SK-N-MC (cell line): ENCODE results near the gene HYAL1.

Experiments used
- DNase-seq: peaks from one replicate; pipeline ENCODE4 v3.0.0-alpha.2; 2011; ENCODE audit warnings: low read depth, low spot score
- H3K27ac ChIP-seq: fragments of 200-600 bp; sonication (generic); 2 replicates; pipeline ENCODE4 v1.5.1; 2016; ENCODE audit warnings: mixed run types
- H3K36me3 ChIP-seq: fragments of 200-600 bp; sonication (generic); 2 replicates; pipeline ENCODE4 v1.6.1; 2017; ENCODE audit warnings: antibody characterized with exemption, low read length, mixed read lengths; ENCODE audit not compliant: insufficient read depth
- H3K4me3 ChIP-seq: fragments of 200-600 bp; sonication (generic); 2 replicates; pipeline ENCODE4 v1.5.1; 2016
- H3K9ac ChIP-seq: fragments of 200-600 bp; sonication (generic); 2 replicates; pipeline ENCODE4 v1.8.0; 2017; ENCODE audit warnings: mixed run types, mixed read lengths; ENCODE audit not compliant: insufficient read length
- H3K9me3 ChIP-seq: fragments of 200-600 bp; sonication (generic); 2 replicates; pipeline ENCODE4 v1.6.1; 2017; ENCODE audit warnings: low read depth, mild to moderate bottlenecking, antibody characterized with exemption, low read length, moderate library complexity, mixed read lengths
- EZH2 ChIP-seq: fragments of 200-600 bp; sonication (generic); IDR thresholded peaks from one replicate; pipeline ENCODE4 v1.6.1; 2017; ENCODE audit warnings: antibody characterized with exemption
- FOXP2 ChIP-seq: optimal IDR thresholded peaks from 2 replicates; pipeline ENCODE3; 2011; ENCODE audit warnings: mild to moderate bottlenecking, moderate library complexity; ENCODE audit not compliant: insufficient read depth; ENCODE audit errors: extremely low read length, control extremely low read depth
- POLR2AphosphoS5 ChIP-seq: IDR thresholded peaks from 2 replicates; pipeline ENCODE4 v1.6.1; 2012; ENCODE audit warnings: mild to moderate bottlenecking, low read depth, low read length, borderline replicate concordance

The HYAL1 gene

DNA sequence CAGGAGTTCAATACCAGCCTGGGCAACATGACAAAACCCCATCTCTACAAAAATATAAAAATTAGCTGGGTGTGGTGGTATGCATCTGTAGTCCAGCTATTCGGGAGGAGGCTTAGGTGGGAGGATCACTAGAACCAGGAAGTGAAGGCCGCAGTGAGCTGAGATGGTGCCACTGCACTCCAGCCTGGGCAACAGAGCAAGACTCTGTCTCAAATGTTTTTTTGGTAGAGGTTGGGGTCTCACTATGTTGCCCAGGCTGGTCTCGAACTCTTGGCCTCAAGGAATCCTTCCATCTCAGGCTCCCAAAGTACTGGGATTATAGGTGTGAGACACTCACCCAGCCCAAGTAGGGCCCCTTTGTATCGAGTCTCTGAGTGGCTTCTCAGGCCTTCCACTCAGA is 9.3 kb downstream of the HYAL1 start:
- H3K9me3 ChIP-seq, result no peaks in the 10 kb centered on the region
- H3K4me3 ChIP-seq, result no peak overlapping the region
- no peak for TF ChIP-seq FOXP2
- TF ChIP-seq POLR2AphosphoS5, result no peak
- no peak for TF ChIP-seq EZH2
- peaks cover 8% of the 10 kb centered on the region; the same call in 1 of the 2 replicates for H3K36me3 ChIP-seq
- no peak overlapping the region for H3K9ac ChIP-seq
- H3K27ac ChIP-seq, result no peak overlapping the region
- no peak for DNase-seq

- peak overlapping the region; percentile 84 for H3K4me3 ChIP-seq
- peak overlapping the region; percentile 67 for H3K9ac ChIP-seq
- DNase-seq, result no peak
- TF ChIP-seq EZH2 (no peak), FOXP2 (no peak), POLR2AphosphoS5 (no peak)
- H3K36me3 ChIP-seq, result peaks cover 11% of the 10 kb centered on the region; the same call in 1 of the 2 replicates
- H3K27ac ChIP-seq, result no peak overlapping the region
- no peaks in the 10 kb centered on the region for H3K9me3 ChIP-seq
These were observed 10.1 kb downstream of the HYAL1 start for GRCh38 chr3:50293079-50293801.

DNA sequence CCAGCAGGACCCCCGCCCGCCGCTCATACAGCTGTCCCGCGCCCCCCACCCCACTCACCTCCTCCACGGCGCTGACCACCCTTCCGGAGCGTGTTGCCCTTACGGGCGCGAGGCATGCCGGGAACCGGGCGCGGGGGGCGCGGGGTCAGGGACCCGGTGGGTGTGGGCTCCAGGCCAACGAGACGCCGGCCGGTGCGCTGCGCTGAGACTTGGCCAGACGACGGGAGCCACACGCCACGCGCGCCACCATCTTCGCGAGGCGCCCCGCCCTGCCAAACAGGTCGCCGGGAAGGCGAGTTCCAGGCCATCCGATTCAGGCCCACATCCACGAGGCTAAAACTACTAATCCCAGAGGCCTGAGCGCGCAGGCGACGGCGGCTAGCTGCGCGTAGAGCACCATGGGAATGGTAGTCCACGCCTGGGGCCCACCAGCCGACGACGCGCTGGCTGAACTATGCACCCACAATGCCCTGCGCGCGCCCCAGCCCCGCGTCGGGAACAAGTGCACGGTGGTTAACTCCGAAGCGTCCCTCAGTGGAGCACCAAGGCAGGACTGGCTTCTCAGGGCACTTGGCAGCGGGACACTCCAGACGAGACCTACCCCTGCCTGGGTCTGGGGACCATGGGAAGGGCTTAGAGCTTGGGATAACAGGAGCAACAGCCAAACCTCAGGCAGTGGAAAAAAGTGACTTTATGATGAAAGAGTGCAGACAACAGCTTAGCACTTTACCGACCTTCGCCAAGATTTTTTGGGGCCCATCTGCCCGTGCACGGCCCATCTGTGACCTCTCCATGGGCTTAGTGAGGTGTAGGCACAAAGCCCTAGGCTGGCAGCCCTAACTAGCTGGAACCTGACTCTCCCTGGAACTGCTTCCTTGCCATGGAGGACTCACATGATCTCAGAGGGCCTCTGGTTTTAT is 11.0 kb downstream of the HYAL1 start, which contains the start of gene IFRD2:
TSS of gene IFRD2 (minus strand) at position 271 of the 920 bp plus-strand sequence. CDS start at position 116, 155 bp downstream.
- Histone ChIP-seq H3K27ac (0 out of 2 replicates have a peak within 1 kb of the TSS, but pooled peaks have one; percentile 31), H3K9me3 (no peaks in the 10 kb centered on the region), H3K9ac (peak within 1 kb of the TSS; percentile 89), H3K4me3 (peak within 1 kb of the TSS; percentile 84), H3K36me3 (peaks cover 14% of the 10 kb centered on the region; the same call in 1 of the 2 replicates)
- DNase-seq, result peak; percentile 70
- TF ChIP-seq EZH2, result no peak
- peak; percentile 76; the same call in 1 of the 2 replicates for TF ChIP-seq POLR2AphosphoS5
- peak; percentile 41 for TF ChIP-seq FOXP2

GRCh38 chr3:50290161-50290641 is 13.2 kb downstream of the HYAL1 start:
- Histone ChIP-seq H3K36me3 (peaks cover 14% of the 10 kb centered on the region; the same call in 1 of the 2 replicates), H3K9me3 (no peaks in the 10 kb centered on the region), H3K27ac (no peak overlapping the region), H3K4me3 (no peak overlapping the region), H3K9ac (no peak overlapping the region)
- TF ChIP-seq POLR2AphosphoS5 (no peak), EZH2 (no peak), FOXP2 (no peak)
- DNase-seq, result no peak

DNA sequence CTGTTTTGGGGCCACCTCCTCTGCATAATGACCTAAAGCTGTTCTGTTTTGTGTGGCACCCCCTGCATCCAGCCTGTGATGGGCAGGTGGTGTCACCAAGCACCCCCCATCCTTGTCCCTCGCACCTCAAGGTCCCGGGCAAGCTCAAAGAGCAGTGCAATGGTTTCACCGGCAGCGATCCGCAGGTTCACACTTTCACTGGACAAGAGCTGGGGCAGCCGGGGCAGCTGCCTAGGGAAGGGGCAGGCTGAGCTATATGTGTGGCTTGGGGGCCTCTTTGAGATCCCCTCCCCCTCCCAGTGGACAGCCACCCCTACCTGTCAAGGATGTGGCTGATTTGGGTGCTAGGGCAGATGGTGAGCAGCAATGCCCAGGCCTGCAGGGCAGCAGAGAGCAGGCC is 14.2 kb downstream of the HYAL1 start:
- no peak for TF ChIP-seq FOXP2
- TF ChIP-seq EZH2, result no peak
- TF ChIP-seq POLR2AphosphoS5, result no peak
- Histone ChIP-seq H3K36me3 (peaks cover 14% of the 10 kb centered on the region; the same call in 1 of the 2 replicates), H3K27ac (no peak overlapping the region)

GRCh38 chr3:50288387-50289007 is 14.9 kb downstream of the HYAL1 start:
- Histone ChIP-seq H3K9ac (no peak overlapping the region), H3K4me3 (no peak overlapping the region), H3K27ac (no peak overlapping the region), H3K36me3 (peaks cover 14% of the 10 kb centered on the region; the same call in 1 of the 2 replicates), H3K9me3 (no peaks in the 10 kb centered on the region)
- no peak for DNase-seq
- TF ChIP-seq EZH2 (no peak), FOXP2 (no peak), POLR2AphosphoS5 (no peak)

More for the DNA sequence above, 14.2 kb downstream of the HYAL1 start:
- DNase-seq, result no peak
- Histone ChIP-seq H3K9ac (no peak overlapping the region), H3K4me3 (no peak overlapping the region), H3K9me3 (no peaks in the 10 kb centered on the region)

DNA sequence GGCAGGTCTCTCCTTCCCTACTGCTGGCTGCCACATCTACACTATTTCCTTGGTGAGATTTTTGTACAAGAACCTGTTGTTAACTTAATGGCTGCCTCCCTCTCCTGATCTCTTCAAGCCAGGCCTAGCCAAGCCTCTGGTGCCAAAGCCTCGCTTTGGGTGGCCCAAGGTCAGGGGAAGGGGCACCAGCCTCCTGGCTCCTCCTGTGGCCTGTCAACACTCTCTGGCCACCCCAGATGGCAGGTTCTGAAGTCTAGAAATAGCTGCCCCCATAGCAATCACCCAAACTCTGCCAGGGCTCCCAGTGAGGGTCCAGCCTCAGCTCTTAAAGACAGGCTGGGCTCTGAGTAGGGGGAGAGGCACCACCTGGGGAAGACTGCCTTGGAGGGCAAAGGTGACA is 16.1 kb downstream of the HYAL1 start:
- no peak for TF ChIP-seq EZH2
- TF ChIP-seq POLR2AphosphoS5, result no peak; the same call in 1 of the 2 replicates
- no peak for TF ChIP-seq FOXP2
- Histone ChIP-seq H3K9ac (no peak overlapping the region), H3K4me3 (no peak overlapping the region), H3K27ac (no peak overlapping the region), H3K36me3 (peaks cover 14% of the 10 kb centered on the region; the same call in 1 of the 2 replicates), H3K9me3 (no peaks in the 10 kb centered on the region)
- DNase-seq, result no peak
